ENCODE data around the gene FEM1B.

FEM1B gene

GRCh38 chr15:68277603-68278344 lies at the start of gene FEM1B:
Gene FEM1B, plus strand, starts transcription at chr15:68277745. Its CDS starts 673 bp downstream, at chr15:68278418.
- H3K27ac ChIP-seq: peak within 1 kb of the TSS; percentile 98
- no peak for TF ChIP-seq CTCF (conservative IDR thresholded peaks at IDR 0.05)

- TF ChIP-seq CTCF (conservative IDR thresholded peaks at IDR 0.05): no peak
- H3K27ac ChIP-seq: peak overlapping the region; percentile 91
These were observed 49.2 kb upstream of the FEM1B start for GRCh38 chr15:68228143-68228970.

GRCh38 chr15:68228971-68229385 lies 48.6 kb upstream of the FEM1B start:
- TF ChIP-seq CTCF (conservative IDR thresholded peaks at IDR 0.05): no peak
- H3K27ac ChIP-seq: peak overlapping the region; percentile 91

GRCh38 chr15:68229386-68230156 lies 48.0 kb upstream of the FEM1B start, which contains the start of gene CLN6:
Gene CLN6, minus strand, starts transcription at chr15:68229728. Its CDS starts 144 bp downstream, at chr15:68229584.
- peak within 1 kb of the TSS; percentile 91 for H3K27ac ChIP-seq
- no peak for TF ChIP-seq CTCF (conservative IDR thresholded peaks at IDR 0.05)

GRCh38 chr15:68230157-68231100 lies 47.1 kb upstream of the FEM1B start:
- peak; percentile 36 for TF ChIP-seq CTCF (conservative IDR thresholded peaks at IDR 0.05)
- H3K27ac ChIP-seq: peak overlapping the region; percentile 91

- no peak overlapping the region; the same call in 1 of the 2 replicates for H3K27ac ChIP-seq
- no peak for TF ChIP-seq CTCF (conservative IDR thresholded peaks at IDR 0.05)
These were observed 46.3 kb upstream of the FEM1B start for GRCh38 chr15:68231102-68231818.
